NCI-H2029 treated with DMSO at 0.1 percent for 48 hours (cell line): ENCODE measurements around the gene NRSN2.

ENCODE experiments used
- DNase-seq: peaks from one replicate; lab custom pipeline; 2025; lab: John Stamatoyannopoulos, UW

NRSN2 gene, protein sequence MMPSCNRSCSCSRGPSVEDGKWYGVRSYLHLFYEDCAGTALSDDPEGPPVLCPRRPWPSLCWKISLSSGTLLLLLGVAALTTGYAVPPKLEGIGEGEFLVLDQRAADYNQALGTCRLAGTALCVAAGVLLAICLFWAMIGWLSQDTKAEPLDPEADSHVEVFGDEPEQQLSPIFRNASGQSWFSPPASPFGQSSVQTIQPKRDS

DNA sequence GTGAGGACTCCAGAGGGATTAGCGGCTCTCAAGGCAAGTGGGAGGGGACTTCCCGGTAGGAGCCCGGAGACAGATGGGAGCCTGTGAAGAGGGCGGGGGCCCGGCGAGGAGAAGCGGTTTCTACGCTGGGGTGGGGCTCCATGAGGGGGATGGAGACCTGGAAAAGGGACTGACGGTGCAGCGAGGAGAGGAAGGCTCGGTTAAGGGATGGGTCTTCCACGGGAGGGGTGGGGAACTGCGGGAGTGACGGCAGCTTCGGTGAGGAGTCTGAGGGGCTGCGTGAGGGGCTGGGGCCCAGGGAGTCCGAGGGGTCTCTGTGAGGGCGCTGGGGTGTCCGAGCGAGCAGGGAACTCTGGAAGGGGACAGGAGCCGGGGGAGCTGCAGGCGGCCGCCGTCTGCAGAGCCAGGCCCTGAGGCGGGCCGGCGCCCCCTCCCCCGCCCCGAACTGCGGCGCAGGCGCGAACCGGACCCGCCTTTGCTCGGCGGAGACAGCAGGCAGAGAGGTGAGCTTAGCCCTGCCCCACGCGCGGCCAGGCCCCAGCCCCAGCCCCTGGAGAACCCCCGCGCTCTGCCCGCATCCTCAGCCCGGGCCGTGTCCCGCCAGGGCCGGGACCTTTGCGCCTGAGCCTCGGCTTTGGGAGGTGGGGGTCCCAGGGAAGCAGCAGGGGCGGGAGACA lies at the start of gene NRSN2:
NRSN2 (plus strand) TSS at position 472 of the 677 bp plus-strand sequence. CDS start 2,533 bp downstream, outside the sequence.
- no peak for DNase-seq

GRCh38 chr20:297925-298775 lies 48.8 kb upstream of the NRSN2 start:
- peak; percentile 39 for DNase-seq

GRCh38 chr20:298776-299391 lies 48.0 kb upstream of the NRSN2 start:
- DNase-seq = no peak

DNA sequence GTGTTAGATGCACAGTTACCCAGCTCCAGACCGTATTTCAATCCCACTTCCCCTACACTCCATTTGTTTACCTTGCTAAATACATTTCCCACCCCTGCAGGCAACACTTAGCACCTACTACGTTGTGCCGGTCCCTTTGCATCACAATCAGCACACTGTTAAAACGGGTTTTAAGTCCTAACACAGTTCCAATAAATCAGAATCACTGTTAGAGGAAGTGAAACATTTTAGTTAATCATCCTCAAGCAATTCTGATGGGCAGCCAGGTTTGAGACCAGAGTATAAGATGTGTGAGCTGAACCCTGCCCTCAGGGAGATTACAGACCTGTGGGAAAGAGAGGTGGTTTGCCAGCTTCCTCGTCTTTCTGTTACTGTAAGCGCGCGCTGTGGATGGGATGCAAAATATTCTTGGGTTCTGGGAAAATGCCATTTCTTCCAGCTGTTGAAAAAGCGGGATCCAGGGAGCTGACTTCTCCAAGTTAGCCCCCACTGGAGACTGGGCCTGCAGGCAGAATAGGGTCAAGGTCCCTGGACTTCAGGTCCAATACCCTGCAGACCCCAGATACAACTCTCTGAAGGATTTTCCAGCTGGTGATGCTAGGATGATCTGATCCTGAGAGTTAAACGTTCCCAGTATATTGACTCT lies 46.4 kb upstream of the NRSN2 start:
- no peak for DNase-seq

- no peak for DNase-seq
Observed at GRCh38 chr20:301886-302848, 44.7 kb upstream of the NRSN2 start.

- DNase-seq = no peak
Observed at GRCh38 chr20:305745-306144, 41.2 kb upstream of the NRSN2 start.

GRCh38 chr20:308427-309038 lies 38.4 kb upstream of the NRSN2 start:
- no peak for DNase-seq

GRCh38 chr20:309306-309840 lies 37.5 kb upstream of the NRSN2 start:
- no peak for DNase-seq

DNA sequence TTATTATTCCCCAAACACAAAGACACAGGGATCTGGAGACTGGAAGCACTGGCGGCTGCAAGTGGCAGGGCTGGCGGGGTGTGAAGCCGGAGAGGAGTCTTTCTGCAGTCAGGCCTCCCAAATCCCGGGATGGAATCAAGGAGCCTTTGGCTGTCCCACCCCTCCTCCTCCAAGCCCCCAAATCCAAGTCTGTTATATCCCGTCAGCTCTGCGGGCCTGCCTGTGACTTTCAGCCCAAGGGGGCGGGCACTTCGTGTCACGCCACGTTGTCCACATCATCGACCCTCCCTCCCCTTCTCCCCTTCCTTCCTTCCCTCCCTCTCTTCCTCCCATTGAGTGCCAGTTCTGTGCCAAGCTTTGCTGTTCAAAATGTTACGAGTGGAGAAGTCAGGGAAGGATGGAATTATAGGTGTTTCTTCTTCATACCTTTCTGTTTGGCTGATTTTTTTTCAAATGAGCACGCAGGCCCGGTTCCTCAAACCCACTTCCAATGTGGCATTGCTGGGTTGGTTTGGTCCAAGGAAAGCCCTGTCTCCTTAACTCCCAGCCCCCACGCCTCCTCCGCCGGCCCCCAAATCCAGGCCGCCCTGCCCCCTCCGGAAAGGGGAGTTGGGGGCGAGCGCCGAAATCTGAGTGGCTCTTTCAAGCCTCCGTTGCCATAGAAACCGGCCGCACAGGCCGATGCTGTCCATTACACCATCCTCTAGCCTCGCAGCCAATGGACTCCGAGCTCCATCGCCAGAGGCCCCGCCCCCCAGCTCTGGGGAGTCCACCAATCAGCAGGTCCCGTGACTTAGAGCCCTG lies 36.9 kb upstream of the NRSN2 start:
- DNase-seq = peak; percentile 90

- DNase-seq = no peak
Observed at GRCh38 chr20:310645-311044, 36.3 kb upstream of the NRSN2 start.

- DNase-seq = no peak
Observed at GRCh38 chr20:311609-312008, 35.3 kb upstream of the NRSN2 start.

GRCh38 chr20:312067-312466 lies 34.8 kb upstream of the NRSN2 start:
- DNase-seq = no peak

DNA sequence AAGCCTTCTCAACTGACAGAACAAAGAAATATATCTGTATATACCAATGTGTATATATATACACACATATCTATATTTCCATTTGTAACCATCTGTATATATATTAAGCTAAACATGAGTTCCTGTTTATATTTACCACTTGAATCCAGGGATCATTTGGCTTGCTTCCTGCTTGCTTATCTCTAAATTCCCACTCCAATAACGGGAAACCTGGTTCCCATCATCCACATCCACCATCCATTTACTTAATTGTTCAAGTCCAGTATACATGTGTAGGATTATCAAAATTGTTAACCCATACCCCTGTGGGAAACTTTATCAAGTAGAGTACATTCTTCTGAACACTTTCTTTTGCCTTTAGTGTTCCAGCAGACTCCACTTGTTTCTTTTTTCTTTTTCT lies 34.0 kb upstream of the NRSN2 start:
- DNase-seq = no peak

DNA sequence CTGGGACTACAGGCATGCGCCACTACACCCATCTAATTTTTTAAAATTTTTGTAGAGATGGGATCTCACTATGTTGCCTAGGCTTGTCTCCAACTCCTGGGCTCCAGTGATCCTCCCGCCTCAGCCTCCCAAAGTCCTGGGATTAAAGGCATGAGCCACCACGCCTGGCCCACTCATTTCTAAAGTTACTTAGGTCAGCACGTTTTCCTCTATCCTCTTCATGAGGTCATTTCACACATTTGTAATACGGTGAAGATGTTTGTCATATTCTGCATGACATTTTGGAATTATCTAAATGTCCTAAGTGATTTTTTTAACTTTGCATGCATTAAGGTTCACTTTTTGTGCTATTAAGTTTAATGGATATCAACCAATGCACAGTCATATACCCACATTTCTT lies 33.5 kb upstream of the NRSN2 start:
- no peak for DNase-seq

- DNase-seq = no peak
Observed at GRCh38 chr20:313948-314347, 33.0 kb upstream of the NRSN2 start.

GRCh38 chr20:316316-317068 lies 30.4 kb upstream of the NRSN2 start:
- DNase-seq = no peak

GRCh38 chr20:324177-325044 lies 22.5 kb upstream of the NRSN2 start:
- DNase-seq = peak; percentile 58
